ENCODE data around the gene ALK. TPM values are rescaled to one million over a fixed set of nuclear protein-coding genes. Genes with fewer than 3 reads are reported as not detected.

Gene ALK
- polyA plus RNA-seq, 3 donors, result not detected

DNA sequence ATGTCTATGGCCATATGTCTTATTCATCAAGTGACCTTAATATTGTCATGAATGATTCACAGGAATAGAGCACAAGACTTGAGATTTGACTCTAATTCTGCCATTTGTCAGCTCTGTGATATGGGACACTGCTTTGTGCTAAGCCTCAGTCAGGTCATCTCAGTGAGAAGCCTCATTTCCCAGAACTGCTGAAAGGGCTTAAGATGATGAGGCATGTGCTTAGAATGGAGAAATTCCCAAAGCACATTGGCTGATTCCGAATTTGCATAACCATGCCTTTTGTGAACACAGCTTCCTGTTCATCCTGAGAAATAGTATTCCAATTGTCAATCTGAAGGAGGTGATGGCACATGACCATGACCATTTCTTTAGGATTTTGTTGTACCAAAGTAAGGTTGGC lies 218.1 kb downstream of the ALK start:
- WGBS (ENCODE audit: insufficient coverage), result no CpG with 5 or more reads among the region's 1 CpG
- Histone ChIP-seq H3K9me3 (replicated peaks in 1 of 2; ENCODE audit: control insufficient read depth in 1 of 2, insufficient read depth in 1 of 2, low read length in 2 of 2) (peaks cover 0 to 5% of the 10 kb centered on the region in 2 donors), H3K4me2 (replicated peaks; ENCODE audit: extremely low read depth, low read length, poor library complexity, severe bottlenecking) (no peak overlapping the region), H3K79me2 (ENCODE audit: insufficient read depth, low read length) (no peaks in the 10 kb centered on the region), H2AFZ (ENCODE audit: insufficient read depth, low read depth, low read length, poor library complexity, severe bottlenecking) (no peak overlapping the region), H4K20me1 (ENCODE audit: insufficient read depth, low read length) (no peaks in the 10 kb centered on the region), H3K27ac (ENCODE audit: low read depth in 1 of 2, low read length in 2 of 2) (no peak overlapping the region), H3K36me3 (replicated peaks in 1 of 2; ENCODE audit: control insufficient read depth in 1 of 2, insufficient read depth in 2 of 2, low read length in 2 of 2) (no peaks in the 10 kb centered on the region), H3K27me3 (ENCODE audit: control insufficient read depth in 2 of 2, insufficient read depth in 2 of 2, low read length in 2 of 2) (no peaks in the 10 kb centered on the region), H3K4me3 (replicated peaks in 1 of 3; ENCODE audit: low read depth in 2 of 3, low read length in 3 of 3) (no peak overlapping the region), H3K4me1 (ENCODE audit: control insufficient read depth in 1 of 2, insufficient read depth in 2 of 2, low read length in 2 of 2) (no peaks in the 10 kb centered on the region), H3K9ac (ENCODE audit: insufficient read depth, low read length, poor library complexity, severe bottlenecking) (no peak overlapping the region)
- TF ChIP-seq CTCF (IDR thresholded peaks at IDR 0.05), result no peak
- Mint-ChIP-seq H3K4me1 (no peaks in the 10 kb centered on the region), H3K4me3 (no peak overlapping the region), H3K27ac (no peak overlapping the region), H3K27me3 (ENCODE audit: low read depth in 3 of 3) (peaks cover 1 to 2% (median 1%) of the 10 kb centered on the region in 3 donors), H3K36me3 (no peaks in the 10 kb centered on the region), H3K9me3 (peaks cover 0 to 7% (median 2%) of the 10 kb centered on the region in 7 donors)
- intact Hi-C loops (cut with micrococcal nuclease), result no loop called here
- DNase-seq, result no peak

GRCh38 chr2:29702276-29702675 lies 219.1 kb downstream of the ALK start:
- 92% methylated on average over 1 of the region's 2 CpGs for WGBS (ENCODE audit: insufficient coverage)

More at GRCh38 chr2:29702276-29702675, 219.1 kb downstream of the ALK start:
- Mint-ChIP-seq H3K27ac (no peak overlapping the region), H3K9me3 (peaks cover 0 to 7% (median 2%) of the 10 kb centered on the region in 7 donors), H3K4me3 (no peak overlapping the region), H3K4me1 (no peaks in the 10 kb centered on the region), H3K36me3 (no peaks in the 10 kb centered on the region), H3K27me3 (ENCODE audit: low read depth in 3 of 3) (peaks cover 1 to 2% (median 1%) of the 10 kb centered on the region in 3 donors)
- Histone ChIP-seq H3K9ac (ENCODE audit: insufficient read depth, low read length, poor library complexity, severe bottlenecking) (no peak overlapping the region), H4K20me1 (ENCODE audit: insufficient read depth, low read length) (no peaks in the 10 kb centered on the region), H3K4me2 (replicated peaks; ENCODE audit: extremely low read depth, low read length, poor library complexity, severe bottlenecking) (no peak overlapping the region), H3K27me3 (ENCODE audit: control insufficient read depth in 2 of 2, insufficient read depth in 2 of 2, low read length in 2 of 2) (no peaks in the 10 kb centered on the region), H3K27ac (ENCODE audit: low read depth in 1 of 2, low read length in 2 of 2) (no peak overlapping the region), H3K79me2 (ENCODE audit: insufficient read depth, low read length) (no peaks in the 10 kb centered on the region), H3K4me1 (ENCODE audit: control insufficient read depth in 1 of 2, insufficient read depth in 2 of 2, low read length in 2 of 2) (no peaks in the 10 kb centered on the region), H3K4me3 (replicated peaks in 1 of 3; ENCODE audit: low read depth in 2 of 3, low read length in 3 of 3) (no peak overlapping the region), H3K36me3 (replicated peaks in 1 of 2; ENCODE audit: control insufficient read depth in 1 of 2, insufficient read depth in 2 of 2, low read length in 2 of 2) (no peaks in the 10 kb centered on the region), H3K9me3 (replicated peaks in 1 of 2; ENCODE audit: control insufficient read depth in 1 of 2, insufficient read depth in 1 of 2, low read length in 2 of 2) (peaks cover 0 to 5% of the 10 kb centered on the region in 2 donors), H2AFZ (ENCODE audit: insufficient read depth, low read depth, low read length, poor library complexity, severe bottlenecking) (no peak overlapping the region)
- intact Hi-C loops (cut with micrococcal nuclease), result no loop called here
- TF ChIP-seq CTCF (IDR thresholded peaks at IDR 0.05), result no peak
- DNase-seq, result no peak

Measured in CD14-positive monocyte (primary cell).